HFF-Myc (cell line): ENCODE measurements around the gene ATAD3A.

Source experiments
- DNase-seq: peaks from one replicate; pipeline ENCODE4 v3.0.0-alpha.2; 2011; ENCODE audit warnings: low read depth; ENCODE audit errors: extremely low read depth
- H3K4me3 ChIP-seq: replicated peaks from 2 replicates; pipeline ENCODE4 v1.5.1; 2011; ENCODE audit warnings: low read depth, mild to moderate bottlenecking, control low read depth, low read length
- TF ChIP-seq, protein P1 (sequence below): IDR thresholded peaks from 2 replicates; pipeline ENCODE4 v1.5.1; 2012; ENCODE audit warnings: mild to moderate bottlenecking, low read depth, low read length, control low read depth; ENCODE audit errors: missing control alignments

The ATAD3A gene

GRCh38 chr1:1539310-1540089 is 27.5 kb downstream of the ATAD3A start:
- TF ChIP-seq, protein P1, sequence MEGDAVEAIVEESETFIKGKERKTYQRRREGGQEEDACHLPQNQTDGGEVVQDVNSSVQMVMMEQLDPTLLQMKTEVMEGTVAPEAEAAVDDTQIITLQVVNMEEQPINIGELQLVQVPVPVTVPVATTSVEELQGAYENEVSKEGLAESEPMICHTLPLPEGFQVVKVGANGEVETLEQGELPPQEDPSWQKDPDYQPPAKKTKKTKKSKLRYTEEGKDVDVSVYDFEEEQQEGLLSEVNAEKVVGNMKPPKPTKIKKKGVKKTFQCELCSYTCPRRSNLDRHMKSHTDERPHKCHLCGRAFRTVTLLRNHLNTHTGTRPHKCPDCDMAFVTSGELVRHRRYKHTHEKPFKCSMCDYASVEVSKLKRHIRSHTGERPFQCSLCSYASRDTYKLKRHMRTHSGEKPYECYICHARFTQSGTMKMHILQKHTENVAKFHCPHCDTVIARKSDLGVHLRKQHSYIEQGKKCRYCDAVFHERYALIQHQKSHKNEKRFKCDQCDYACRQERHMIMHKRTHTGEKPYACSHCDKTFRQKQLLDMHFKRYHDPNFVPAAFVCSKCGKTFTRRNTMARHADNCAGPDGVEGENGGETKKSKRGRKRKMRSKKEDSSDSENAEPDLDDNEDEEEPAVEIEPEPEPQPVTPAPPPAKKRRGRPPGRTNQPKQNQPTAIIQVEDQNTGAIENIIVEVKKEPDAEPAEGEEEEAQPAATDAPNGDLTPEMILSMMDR: no peak
- DNase-seq: no peak
- H3K4me3 ChIP-seq: peak overlapping the region; percentile 55

- DNase-seq: no peak
- peak within 1 kb of the TSS; percentile 55 for H3K4me3 ChIP-seq
- TF ChIP-seq, protein P1: no peak
Measured at GRCh38 chr1:1540090-1540817, 28.3 kb downstream of the ATAD3A start, which contains the start of gene TMEM240. Gene TMEM240, minus strand, starts transcription at chr1:1540624. Its CDS starts 278 bp downstream, at chr1:1540346.

- TF ChIP-seq, protein P1: no peak
- no peak for DNase-seq
- peak overlapping the region; percentile 32 for H3K4me3 ChIP-seq
Measured at GRCh38 chr1:1540818-1541628, 29.1 kb downstream of the ATAD3A start.

DNA sequence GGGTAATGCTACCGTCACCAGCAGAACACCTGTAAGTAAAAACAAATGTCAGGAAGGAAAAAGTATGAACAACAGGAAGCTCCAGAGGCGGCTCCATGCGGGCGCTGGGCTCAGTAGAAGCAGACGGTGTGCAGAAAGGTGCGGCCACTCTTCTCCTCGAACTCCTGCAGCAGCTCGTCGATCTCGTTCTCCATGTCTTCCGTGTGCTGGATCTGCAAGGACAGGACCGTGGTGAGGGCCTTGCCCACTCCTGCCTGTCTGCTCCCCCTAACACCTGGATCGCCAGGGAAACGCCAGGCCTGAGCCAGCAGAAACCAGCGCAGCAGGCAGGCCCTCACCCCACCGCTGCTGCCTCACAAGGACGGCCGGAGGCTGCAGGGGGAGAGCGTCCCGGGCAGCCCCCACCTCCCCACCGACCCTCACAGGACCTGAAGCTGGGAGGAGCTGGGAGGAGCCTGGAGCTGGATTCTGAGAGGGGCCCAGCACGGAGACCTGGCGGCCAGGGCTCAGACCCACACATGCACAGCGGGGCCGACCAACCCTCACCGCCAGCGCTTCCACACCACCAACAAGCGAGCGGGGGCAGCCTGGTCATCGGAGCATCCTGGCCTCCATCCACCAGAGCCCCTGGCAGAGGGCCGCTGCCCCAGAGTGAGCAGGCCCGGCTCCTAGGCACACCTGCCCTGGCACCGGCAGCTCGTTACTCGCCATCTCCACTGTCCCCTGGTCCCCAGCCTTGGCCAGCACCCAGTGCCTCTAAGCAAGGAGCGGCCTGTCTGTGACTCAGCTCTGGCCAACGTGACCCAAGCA is 30.2 kb downstream of the ATAD3A start:
- DNase-seq: no peak
- TF ChIP-seq, protein P1: no peak

DNA sequence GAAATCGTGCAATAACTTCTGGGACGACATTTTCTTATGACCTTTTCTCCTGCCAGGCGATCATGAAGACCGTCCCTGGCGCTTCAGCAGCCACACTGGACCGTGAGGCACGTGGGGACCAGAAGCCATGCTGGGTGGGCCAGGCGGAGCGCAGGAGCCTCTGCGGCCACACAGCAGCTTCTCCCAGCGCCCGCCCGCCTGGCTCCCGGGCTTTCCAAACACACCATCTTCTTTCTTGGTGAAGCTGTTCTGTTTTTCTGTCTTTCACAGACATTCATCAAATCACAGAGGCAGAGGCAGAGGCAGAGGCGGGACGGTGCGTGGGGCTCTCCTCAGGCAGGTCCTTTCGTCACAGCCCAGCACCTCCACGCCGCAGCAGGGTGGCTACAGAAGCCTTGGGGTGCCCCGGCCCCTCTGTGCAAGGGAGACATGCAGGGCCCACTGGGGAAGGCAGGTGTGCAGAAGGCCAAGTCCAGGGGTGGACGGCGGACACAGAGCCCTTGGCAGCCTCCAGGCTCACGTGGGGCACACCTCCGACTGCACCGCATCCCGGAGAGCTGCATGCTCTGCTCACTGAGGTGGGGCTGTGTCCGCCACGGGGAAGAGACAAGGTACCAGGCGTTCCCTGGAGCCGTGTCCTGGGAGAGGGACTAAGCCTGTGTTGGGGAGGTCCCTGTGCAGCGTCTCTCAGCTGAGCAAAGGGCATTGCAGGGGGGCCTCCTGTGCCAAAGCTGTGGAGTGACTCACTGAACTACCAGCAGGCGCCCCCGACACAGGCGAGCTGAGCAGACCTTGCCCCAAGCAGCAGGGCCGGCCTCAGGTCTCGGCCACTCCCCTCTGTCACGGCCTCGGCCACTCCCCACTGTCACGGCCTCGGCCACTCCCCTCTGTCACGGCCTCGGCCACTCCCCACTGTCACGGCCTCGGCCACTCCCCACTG is 31.1 kb downstream of the ATAD3A start:
- TF ChIP-seq, protein P1: no peak
- no peak for DNase-seq
- no peak overlapping the region for H3K4me3 ChIP-seq

More for the DNA sequence above, 30.2 kb downstream of the ATAD3A start:
- H3K4me3 ChIP-seq: no peak overlapping the region
